ENCODE measurements around the gene ERFL. TPM values are rescaled to one million over a fixed set of nuclear protein-coding genes. Genes with fewer than 3 reads are reported as not detected.

Gene ERFL
- total RNA-seq, 2 experiments from 2014 or later = 7.7 to 8.9 TPM

DNA sequence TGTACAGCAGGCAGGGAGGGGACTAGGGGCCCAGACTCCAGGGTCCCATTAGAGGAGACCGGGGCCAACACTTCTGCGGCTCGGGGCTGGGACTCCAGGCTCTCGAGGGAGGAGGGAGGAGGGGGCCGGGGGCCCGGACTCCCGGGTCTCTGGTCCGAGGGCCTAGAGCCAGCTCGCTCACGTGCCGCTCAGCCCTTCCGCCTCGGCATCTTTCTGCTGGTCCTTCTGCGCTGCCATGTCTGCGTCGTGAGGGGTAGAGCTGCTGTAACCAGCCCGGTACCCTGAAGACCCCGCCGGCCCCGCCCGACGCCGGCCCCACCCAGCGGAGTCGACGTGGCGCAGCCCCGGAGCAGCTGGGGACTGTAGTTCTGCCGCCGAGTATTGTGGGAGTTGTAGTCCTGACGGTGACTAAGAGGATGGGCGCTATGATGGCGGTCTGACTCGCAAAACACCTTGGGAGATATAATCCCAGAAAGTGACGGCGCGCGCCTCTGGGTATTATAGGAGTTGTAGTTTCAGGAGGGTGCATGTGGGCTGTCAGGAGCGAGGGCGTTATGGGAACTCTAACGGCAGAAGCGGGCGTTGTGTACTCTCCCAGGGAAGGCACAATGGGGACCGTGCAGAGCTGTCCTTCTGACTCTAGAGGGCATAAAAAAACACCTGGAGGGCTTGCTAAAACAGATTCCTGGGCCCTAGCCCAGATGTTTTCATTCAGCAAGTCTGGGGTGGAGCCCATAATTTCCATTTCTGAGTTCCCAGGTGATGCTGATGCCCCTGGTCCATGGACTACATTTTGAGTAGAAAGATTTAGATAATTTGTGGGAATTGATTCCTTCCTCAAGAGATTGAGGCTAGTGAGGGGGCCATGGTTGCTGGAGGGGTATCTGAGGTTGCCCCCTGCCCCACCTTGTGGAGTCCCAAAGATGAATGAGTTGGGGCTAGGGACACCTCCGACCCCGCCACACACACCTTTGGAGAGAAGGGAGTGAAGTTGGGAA, 31.1 kb upstream of the ERFL start, which contains the start of gene RABAC1:
TSS of gene RABAC1 (minus strand) at position 266 of the 998 bp plus-strand sequence. CDS start at position 237, 29 bp downstream.
- Mint-ChIP-seq H3K4me1 (ENCODE audit: low read depth) (peaks cover 23% of the 10 kb centered on the region), H3K4me3 (peak within 1 kb of the TSS; percentile 91), H3K9me3 (no peaks in the 10 kb centered on the region), H3K27me3 (no peaks in the 10 kb centered on the region), H3K27ac (peak within 1 kb of the TSS; percentile 78), H3K36me3 (ENCODE audit: low read depth) (peaks cover 13% of the 10 kb centered on the region)
- ChIA-PET CTCF (interaction anchor here (0.9 to 5.0 kb wide), 9 partner anchors 40 to 165 kb away, joined by 3 to 30 read pairs (median 5); partner anchors contain the start of gene RPS19), POLR2A (interaction anchor here (1.0 to 4.0 kb wide), 11 partner anchors 14 to 100 kb away, joined by 3 to 22 read pairs (median 5); partner anchors contain the start of gene RPS19)
- peaks cover 24% of the 10 kb centered on the region for H3K4me1 ChIP-seq (ENCODE audit: insufficient read depth, low read length)
- H3K27me3 ChIP-seq (ENCODE audit: control insufficient read depth in 1 of 2, insufficient read depth in 2 of 2, low read length in 2 of 2) = no peaks in the 10 kb centered on the region
- H3K4me3 ChIP-seq (ENCODE audit: low read length) = peak within 1 kb of the TSS; percentile 93
- intact Hi-C loops (cut with DNase I, micrococcal nuclease) = loop anchor here (1.0 to 5.0 kb wide), 4 partner anchors 14 to 118 kb away; partner anchors contain the start of genes RPS19 (in 1 of the 2) and ZNF574 (in 1 of the 2)
- H3K27ac ChIP-seq (ENCODE audit: low read depth in 1 of 2, low read length in 2 of 2) = peak within 1 kb of the TSS; percentile 81 to 87
- peaks cover 11% of the 10 kb centered on the region for H3K36me3 ChIP-seq (ENCODE audit: insufficient read depth, low read length)
- no peaks in the 10 kb centered on the region for H3K9me3 ChIP-seq (ENCODE audit: control insufficient read depth in 1 of 2, insufficient read depth in 1 of 2, low read length in 2 of 2)
- ATAC-seq (ENCODE audit: poor library complexity) (peak; percentile 85), DNase-seq (peak; percentile 76 to 93 (median 86))
- no peak for TF ChIP-seq CTCF (IDR thresholded peaks at IDR 0.05)

DNA sequence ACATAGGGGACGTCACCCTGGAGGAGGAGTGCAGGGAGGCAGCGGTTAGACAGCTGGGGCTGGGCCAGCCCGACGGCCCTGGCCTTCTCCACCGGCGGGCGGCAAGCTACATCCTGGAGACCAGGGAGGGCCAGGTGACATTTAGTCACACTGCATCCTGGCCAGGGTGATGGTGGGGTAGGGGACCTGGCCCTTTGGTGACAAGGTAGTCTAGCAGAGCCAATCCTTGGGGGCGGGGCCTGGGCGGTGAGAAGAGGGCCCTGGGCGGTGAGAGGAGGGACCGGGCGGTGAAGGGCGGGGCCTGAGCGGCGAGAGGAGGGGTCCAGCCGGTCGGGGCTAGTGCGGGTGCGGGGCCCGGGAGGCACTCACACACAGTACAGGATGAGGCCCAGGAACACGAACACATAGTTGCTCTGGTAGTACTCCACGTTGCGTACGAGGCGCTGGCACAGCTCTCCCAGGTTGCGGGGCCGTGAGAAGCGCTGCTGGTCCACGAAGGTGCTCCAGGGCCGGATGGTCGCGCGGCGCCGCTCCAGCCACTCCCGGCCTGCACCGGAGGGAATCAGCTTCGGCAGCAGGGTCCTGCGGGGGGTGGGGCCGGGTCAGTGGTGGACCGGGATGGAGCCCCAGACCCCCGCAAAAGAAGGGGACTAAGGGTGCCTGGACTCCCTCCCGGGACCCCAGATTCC, 30.3 kb upstream of the ERFL start:
- Histone ChIP-seq H3K27ac (ENCODE audit: low read depth in 1 of 2, low read length in 2 of 2) (peak overlapping the region; percentile 81 to 87), H3K4me3 (ENCODE audit: low read length) (peak overlapping the region; percentile 93), H3K4me1 (ENCODE audit: insufficient read depth, low read length) (peaks cover 24% of the 10 kb centered on the region), H3K27me3 (ENCODE audit: control insufficient read depth in 1 of 2, insufficient read depth in 2 of 2, low read length in 2 of 2) (no peaks in the 10 kb centered on the region), H3K36me3 (ENCODE audit: insufficient read depth, low read length) (peaks cover 11% of the 10 kb centered on the region), H3K9me3 (ENCODE audit: control insufficient read depth in 1 of 2, insufficient read depth in 1 of 2, low read length in 2 of 2) (no peaks in the 10 kb centered on the region)
- Mint-ChIP-seq H3K4me3 (peak overlapping the region; percentile 90), H3K27me3 (no peaks in the 10 kb centered on the region), H3K27ac (peak overlapping the region; percentile 78), H3K9me3 (no peaks in the 10 kb centered on the region), H3K4me1 (ENCODE audit: low read depth) (peaks cover 23% of the 10 kb centered on the region), H3K36me3 (ENCODE audit: low read depth) (peaks cover 13% of the 10 kb centered on the region)
- no peak for TF ChIP-seq CTCF (IDR thresholded peaks at IDR 0.05)
- ChIA-PET POLR2A (interaction anchor here (0.8 to 4.0 kb wide), 11 partner anchors 13 to 99 kb away, joined by 3 to 22 read pairs (median 5); partner anchors contain the start of gene RPS19), CTCF (interaction anchor here (0.9 to 5.0 kb wide), 12 partner anchors 13 to 165 kb away, joined by 3 to 30 read pairs (median 5); partner anchors contain the start of gene RPS19)
- DNase-seq (peak; percentile 66 to 91 (median 82)), ATAC-seq (ENCODE audit: poor library complexity) (peak; percentile 68)
- intact Hi-C loops (cut with DNase I, micrococcal nuclease) = loop anchor here (1.0 to 2.0 kb wide), 3 partner anchors 13 to 99 kb away; partner anchors contain the start of gene RPS19 (in 1 of the 2)

Measured in CD4-positive, alpha-beta T cell (primary cell).